HG03135 (cell line): ENCODE results near the gene RFNG.
A peak's percentile ranks its signal among the peaks of the same experiment; 100 is the strongest.
"Not testable (repeated sequence)": the region's sequence is repeated elsewhere in the genome, so short reads cannot be mapped to it uniquely, and the experiment has no call there.

ENCODE experiments used
- ATAC-seq: cut with Tn5 transposase; IDR thresholded peaks from one replicate; pipeline ENCODE4 v1.9.1; 2021; ENCODE audit warnings: mild to moderate bottlenecking, moderate library complexity; ENCODE audit not compliant: unreplicated experiment

The RFNG gene

DNA sequence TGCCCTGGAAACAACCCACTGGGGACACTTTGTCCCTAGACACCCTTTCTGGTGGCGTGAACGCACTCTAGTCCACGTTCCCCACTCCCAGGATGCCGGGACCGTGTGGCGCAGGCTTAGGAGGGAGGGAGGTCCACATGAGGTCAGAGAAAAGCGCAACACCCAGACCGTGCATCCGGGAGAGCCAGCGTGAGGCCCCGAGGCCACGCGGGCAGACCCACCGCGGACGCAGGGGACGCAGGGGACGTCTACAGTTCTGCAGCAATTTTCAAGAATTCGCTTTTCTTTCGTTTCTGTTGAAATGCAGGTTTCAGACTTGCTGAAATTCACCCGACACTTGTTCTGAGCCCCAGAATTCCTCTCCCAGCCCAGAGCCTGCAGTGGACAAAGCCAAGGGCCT is 4.7 kb downstream of the RFNG start:
- no peak for ATAC-seq

DNA sequence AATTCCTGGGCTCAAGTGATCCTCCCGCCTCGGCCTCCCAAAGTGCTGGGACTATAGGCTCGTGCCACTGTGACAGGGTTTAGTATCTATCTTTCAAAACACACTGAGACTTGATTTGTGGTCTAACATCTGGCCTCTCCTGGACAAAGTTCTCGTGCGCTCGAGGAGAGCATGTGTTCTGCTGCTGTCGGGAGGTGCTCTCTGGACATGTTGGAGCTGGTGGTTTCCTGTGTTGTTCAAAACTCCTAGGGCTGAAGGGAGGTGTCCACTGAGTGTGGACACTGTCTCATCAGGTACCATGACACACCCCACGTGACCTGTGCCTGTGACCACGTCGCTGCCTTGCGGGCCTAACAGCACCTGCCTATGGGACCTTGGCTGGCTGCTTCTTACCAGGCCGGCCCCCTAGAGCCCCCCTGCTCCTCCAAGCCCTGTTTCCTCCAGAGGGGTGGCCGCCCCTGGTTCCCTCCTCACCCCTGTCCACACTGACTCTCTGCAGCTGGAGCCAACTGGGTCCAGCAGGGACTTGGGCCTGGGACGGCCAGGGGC is 5.6 kb downstream of the RFNG start:
- ATAC-seq = no peak

DNA sequence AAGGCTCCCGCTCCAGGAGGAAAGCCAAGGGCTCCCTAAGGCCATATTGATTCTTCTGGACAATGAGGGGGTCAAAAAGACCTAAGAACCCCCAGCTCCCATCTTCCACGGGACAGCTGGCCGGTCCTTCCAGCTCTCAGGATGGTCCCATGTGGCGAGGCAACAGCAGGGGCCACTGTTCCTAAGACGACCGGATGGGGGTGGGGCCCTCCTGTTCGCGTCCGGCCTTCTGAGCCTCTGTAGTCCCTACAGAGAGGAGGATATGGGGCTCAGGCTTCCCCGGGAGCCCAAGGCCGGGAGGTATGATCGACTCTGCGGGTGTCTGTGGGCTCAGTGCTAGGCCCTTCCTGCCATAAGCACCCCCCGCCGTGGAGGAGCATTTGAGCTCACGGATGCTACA is 8.1 kb downstream of the RFNG start:
- ATAC-seq = no peak

DNA sequence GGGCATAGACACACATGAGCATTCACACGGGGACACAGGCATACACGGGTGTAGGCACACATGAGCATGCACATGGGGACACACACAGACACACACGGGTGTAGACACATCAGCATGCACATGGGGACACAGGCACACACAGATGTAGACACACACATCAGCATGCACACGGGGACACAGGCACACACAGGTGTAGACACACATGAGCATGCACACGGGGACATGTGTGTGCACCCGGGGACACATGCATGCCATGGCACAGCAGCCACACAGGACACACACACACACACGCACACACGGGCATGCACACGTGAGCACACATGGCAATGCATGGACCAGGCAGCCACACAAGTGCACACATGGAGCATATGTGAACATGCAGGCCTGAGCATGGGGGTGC is 9.0 kb downstream of the RFNG start:
- ATAC-seq = no peak

DNA sequence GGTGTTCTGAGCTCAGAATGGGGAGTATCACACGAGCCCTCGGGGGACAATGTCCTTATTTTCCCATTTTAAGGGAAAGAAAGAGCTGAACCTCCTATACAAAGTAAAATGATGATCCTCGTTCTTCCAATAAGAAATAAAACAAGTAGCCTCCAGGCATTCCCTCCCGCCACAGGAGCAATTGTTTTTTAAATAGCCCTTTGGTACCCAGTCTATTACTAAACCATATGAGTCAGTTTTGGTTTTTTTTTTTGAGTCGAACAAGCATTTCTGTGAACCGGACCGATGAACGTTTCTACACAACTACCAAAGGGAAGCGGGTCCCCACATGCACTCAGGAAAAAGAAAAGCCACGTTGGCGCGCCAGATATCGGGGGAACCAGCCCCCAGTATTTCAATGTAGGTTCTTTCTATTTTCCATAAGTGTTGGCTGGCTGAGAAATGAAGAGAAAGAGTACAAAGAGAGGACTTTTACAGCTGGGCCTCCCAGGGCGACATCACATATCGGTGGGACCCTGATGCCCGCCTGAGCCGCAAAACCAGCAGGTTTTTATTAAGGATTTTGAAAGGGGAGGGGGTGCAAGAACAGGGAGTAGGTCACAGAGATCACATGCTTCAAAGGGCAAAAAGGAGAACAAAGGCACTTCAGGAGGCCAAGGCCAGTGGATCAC is 10.3 kb downstream of the RFNG start:
- no peak for ATAC-seq

DNA sequence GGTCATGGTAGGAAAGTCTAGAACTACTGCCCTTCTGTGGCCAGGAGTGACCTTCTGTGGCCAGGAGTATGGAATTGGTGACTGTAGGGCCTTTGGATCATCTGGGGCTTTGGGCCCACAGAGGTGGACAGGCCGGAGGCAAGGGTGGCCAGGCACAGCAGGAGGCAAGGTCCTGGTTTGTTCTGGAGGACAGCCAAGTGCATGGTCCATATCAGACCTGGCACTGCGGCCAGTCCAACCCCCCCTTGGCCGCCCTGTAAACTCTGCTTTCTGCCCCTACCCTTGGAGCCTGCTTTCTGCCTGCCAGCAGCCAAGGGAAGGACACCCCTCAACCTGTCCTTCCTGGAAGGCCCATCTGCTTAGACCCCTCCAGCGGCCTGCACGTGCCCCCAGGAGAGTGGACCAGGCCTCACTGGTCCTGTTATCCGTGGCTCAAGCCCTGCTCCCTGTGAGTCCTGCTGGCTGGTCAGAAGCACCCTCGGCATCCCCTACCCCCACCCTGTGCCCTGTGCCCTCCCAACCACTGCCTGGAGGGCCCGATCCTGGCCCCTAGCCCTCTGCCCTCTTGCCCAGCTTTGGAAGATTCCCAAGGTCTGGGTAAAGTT is 11.8 kb downstream of the RFNG start:
- ATAC-seq = no peak

DNA sequence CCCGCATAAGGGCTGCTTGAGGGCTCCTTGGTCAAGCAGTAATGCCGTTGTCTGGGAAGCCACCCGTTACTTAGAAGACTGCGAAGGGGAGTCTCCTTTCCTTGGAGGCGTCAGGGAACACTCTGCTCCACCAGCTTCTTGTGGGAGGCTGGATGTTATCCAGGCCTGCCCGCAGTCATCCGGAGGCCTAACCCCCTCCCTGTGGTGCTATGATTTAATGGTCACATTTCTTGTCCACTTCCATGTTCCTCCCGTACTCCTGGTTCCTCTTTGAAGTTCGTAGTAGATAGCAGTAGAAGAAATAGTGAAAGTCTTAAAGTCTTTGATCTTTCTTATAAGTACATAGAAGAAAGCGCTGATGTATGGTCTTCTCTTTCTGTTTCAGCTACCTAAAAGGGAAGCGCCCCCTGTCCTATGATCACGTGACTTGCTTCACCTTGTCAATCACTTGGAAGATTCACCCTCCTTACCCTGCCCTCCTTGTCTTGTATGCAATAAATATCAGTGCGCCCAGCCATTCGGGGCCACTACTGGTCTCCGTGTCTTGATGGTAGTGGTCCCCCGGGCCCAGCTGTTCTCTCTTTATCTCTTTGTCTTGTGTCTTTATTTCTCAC is 12.7 kb downstream of the RFNG start:
- ATAC-seq = not testable (repeated sequence)

DNA sequence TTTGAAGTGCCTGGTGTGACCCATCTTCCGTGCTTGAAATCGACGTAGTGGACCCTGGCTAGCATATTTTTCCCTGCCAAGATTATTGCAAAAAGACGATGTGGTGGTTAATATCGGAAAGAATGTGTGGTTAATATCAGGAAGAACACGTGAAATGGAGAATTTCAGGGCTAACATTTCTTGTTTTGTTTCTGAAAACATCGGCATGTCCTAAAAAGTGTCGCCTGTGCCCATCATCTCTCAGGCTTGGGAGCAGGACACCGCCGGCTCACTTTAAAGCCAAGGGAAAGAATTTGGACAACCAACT is 13.8 kb downstream of the RFNG start:
- no peak for ATAC-seq

DNA sequence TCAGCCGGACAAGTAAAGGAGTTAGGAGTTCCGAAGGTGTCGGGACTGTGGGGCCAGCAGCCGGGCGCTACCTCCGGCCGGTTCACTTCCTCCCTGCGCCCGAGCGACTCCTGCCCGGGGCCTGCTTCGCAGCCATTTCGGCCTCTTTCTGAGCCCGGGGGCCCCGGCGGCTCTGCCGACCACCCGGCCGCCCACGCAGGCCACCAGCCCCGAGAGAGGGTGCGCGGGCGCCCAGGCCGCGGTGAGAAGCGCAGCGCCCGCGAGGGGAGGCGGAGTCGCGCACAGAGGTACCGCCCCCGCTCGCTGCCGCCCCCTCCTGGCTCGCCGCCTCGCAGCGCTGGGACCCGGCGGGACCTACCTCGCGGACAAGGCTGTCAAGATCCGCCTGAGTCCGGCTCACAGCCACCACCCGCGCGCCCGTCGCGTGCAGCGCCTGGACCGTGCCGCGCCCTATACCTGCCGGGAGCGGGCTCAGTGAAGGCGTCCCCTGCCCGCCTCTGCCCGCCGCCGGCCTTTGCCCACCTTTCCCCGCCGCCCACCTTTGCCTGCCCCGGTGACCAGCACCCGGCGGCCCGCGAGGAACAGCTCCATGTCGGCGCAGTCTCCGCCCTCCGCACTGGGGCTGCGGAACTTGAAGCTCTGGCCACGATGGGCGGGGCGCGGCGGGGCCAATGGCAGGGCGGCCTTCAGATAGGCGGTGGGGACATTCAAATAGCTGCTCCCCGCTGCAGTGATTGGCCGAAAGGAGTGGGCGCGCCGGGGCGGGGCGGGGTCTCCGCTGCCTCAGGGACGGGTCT is 14.3 kb downstream of the RFNG start, which contains the start of gene DCXR:
Gene DCXR (minus strand): TSS at position 606 of the 797 bp plus-strand sequence. CDS start 15 bp downstream, at position 591.
- ATAC-seq = peak; percentile 86

DNA sequence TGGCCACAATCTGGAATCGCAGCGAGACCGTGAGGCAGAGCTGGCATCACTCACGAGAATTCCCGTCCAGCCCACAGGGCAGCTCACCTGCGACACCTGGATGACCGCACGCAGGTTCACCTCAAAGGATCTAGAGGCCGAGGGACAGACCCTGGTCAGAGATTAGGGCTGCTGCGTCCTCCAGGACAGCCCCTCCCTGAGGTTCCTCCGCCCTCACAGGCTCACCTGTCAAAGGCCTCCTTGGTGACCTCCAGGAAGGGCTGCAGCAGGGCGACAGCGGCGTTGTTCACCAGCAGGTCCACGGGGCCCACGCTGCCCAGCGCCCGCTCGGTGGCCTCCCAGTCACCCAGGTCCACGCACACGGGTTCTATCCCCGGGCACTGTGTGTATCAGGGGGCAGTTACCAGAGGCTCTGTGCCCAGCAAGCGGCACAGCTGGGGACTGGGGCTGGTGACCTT is 14.9 kb downstream of the RFNG start:
- no peak for ATAC-seq

DNA sequence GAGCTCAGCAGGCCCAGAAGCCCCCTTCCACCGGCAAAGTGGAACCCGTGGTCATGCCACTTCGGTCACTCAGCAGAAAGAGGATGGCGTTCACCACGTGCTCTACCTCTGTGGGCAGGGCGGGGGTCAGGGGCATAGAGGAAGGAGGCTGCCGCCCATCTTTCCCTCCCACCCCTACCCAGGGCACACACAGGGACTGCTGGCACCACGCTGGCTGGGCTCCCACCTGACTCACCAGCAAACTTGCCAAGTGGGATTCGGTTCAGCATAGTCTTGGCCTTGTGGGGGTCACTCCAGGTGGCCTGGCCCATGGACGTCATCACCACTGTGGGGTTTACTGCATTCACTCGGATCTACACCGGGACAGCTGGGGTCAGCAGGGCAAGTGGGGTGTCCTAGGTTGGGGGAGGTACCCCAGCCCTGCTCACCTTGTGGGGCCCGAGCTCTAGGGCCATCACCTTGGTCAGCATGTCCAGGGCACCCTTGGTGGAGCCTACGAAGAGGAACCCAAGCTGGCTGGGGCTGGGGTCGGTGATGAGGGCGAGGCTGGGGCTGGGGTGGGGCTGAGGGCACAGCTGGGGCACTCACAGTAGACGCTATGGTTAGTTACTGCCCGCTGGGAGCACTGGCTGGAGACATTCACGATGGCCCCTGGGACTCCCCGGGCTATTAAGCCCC is 15.5 kb downstream of the RFNG start:
- no peak for ATAC-seq

DNA sequence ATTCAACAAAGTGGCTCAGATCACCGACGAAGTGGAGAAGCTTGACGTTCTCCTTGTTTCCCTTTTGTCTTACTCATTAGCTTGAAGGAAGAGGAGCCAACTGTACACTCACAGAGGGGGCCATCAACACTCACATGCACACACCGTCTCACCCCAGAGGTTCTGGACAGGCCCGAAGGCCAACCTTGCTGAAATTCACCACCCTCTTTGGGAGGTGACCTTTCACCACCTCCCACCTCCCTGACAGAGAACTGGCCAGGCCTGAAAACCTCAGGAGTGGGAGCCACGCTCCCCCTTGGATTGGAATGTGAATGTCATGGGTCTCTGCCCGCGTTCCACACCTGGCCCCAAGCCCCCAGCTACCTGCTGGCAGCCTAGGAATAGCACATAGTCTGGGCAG is 16.1 kb downstream of the RFNG start:
- no peak for ATAC-seq

DNA sequence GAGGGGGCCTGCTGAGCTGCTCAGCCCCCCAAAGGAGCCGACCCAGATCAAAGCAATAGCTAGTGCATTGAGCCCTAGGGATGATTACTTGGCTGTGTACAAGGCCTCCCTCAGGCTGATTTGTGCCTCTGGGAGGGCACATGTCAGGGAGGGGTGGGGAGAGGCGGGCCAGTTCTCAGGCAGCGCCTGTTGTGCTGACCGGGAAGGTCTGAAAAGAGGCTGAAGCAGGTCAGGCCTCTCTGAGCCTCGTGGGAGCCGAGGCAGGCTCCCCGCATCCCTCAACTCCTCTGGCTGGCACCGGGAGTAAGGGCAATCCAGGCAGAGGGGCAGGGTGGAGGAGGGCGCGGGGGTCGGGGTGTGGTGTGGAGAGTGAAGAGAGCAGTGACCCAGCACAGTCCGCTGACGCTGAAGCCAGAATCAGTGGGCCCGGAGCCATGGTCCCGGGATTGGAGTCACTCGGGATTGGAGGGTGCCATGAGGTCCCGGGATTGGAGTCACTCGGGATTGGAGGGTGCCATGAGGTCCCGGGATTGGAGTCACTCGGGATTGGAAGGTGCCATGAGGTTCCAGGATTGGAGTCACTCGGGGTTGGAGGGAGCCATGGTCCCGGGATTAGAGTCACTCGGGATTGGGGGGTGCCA is 17.1 kb downstream of the RFNG start:
- no peak for ATAC-seq

DNA sequence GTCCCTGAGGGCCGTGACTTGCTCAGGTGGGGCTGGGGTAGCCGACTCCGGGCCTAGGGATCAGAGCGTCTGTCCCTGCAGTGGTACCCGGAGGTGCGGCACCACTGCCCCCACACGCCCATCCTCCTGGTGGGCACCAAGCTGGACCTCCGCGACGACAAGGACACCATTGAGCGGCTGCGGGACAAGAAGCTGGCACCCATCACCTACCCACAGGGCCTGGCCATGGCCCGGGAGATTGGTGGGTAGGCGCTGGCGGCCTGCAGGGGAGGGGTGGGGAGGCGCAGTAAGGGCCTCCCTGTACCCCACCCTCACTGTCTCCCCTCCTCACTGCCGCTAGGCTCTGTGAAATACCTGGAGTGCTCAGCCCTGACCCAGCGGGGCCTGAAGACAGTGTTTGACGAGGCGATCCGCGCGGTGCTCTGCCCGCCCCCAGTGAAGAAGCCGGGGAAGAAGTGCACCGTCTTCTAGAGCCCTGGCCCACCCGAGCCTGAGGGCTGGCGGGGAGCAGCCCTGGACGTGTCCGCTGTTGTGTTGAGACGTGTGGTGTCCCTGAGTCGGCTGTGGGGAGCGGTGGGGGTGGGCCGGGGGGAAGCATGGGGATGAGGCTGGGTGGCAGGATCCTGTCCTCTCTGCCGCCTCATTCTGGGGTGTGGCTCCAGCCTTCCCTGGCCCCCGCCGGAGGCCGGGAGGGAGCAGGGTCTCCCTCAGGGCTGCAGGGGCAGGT is 18.1 kb downstream of the RFNG start:
- no peak for ATAC-seq

DNA sequence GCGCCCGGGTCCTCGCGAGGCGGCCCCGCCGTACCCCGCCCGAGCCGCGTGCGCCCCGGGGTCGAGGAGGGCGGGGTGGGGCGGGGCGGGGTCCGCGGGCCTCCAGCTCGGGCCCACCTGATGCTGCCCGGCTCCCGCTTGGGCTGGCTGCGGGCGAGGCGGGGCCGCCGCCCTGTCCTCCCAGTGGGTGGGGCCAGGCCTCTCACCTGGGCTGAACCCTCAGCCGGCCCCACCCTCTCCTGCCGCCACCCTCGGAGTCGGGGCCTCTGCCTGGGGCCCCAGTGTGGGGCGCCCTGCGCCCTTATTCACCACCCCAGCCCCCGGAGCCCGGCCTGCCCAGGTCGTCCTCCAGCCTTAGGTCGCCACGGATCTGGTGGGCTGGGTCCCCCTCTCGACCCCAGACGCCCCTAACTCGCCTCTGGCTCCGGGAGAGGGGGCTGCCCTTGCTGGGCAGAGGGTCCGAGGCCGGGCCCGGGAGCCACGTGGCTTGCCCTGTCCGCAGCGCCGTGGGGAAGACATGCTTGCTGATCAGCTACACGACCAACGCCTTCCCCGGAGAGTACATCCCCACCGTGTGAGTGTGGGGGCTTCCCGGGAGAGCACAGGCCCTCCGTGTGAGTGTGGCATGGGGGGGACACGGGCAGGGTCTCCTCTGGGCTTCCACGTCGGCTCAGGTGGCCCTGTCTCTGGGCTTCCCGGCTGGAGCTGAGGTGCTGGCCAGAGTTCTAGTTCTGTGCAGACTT is 19.6 kb downstream of the RFNG start:
- ATAC-seq = no peak

DNA sequence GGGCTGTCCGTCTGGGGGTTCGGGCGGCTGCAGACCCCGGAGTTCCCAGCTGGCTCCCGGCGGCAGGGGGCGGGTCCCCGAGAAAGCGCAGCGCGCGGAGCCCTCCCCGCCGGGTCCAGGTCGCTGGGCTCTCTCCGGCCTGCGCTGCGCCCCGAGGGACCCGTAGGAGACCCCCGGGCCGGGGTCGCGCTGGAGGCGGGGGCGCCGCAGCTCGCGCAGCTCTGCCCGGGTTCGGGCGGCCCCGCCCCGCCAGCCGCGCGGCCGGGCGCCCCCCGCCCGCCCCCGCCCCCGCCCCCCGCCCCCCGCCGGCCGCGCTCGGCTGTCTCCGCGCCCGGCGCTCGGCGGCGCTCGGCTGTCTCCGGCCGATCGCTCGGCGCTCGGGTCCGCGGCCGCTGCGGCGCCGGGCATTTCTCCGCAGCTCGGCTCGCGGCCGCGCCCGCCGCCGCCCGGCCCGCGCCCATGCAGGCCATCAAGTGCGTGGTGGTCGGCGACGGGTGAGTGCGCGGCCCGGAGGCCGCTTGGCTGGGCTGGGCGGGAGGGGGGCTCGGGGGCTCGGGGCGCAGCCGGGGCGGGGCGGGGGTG is 20.2 kb downstream of the RFNG start, which contains the start of gene RAC3:
Gene RAC3 (plus strand): TSS at position 376 of the 582 bp plus-strand sequence. CDS start 84 bp downstream, at position 460.
- ATAC-seq = no peak

DNA sequence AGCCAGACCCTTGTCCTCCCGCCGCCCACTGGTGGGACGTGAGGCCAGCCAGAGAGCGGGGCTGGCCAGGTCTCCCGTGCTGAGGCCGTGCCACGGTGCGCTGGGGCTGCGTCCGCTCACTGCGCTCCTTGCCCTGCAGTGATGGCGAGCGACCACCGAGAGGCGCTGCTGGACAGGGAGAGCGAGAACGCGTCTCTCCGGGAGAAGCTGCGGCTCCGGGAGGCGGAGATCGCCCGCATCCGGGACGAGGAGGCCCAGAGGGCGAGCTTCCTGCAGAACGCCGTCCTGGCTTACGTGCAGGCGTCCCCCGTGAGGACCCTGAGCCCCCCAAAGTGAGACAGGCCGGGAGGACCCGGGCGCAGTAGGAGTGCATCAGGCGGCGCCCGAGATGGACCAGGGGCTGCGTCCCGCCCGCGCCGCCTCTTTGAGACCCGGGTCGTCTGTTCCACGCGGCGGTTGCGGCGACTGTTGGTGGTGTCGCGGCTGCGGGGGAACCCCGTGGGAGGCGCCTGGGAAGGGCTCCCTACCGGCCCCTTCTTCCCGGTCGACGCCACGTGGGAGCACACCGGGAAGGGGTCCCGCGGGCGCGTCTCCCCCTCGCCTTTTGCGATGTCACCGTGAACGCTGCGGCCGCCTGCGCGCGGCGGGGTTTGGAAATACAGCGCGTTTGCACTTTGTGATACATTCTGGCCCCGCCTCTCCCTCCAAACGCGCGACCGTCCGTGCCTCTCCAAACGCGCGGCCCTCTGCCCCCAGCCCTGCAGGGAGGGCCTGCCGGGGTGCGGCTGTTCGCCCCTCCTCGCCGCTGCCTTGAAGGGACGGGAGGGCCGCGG is 20.9 kb downstream of the RFNG start:
- ATAC-seq = peak; percentile 44
